ENCODE results near the gene FOSL1. TPM values are rescaled to one million over a fixed set of nuclear protein-coding genes. Genes with fewer than 3 reads are reported as not detected.
"Not testable (repeated sequence)": the region's sequence is repeated elsewhere in the genome, so short reads cannot be mapped to it uniquely, and the experiment has no call there.

The FOSL1 gene
- total RNA-seq, 2 donors from 2014 or later: 3.7 to 8.5 TPM

DNA sequence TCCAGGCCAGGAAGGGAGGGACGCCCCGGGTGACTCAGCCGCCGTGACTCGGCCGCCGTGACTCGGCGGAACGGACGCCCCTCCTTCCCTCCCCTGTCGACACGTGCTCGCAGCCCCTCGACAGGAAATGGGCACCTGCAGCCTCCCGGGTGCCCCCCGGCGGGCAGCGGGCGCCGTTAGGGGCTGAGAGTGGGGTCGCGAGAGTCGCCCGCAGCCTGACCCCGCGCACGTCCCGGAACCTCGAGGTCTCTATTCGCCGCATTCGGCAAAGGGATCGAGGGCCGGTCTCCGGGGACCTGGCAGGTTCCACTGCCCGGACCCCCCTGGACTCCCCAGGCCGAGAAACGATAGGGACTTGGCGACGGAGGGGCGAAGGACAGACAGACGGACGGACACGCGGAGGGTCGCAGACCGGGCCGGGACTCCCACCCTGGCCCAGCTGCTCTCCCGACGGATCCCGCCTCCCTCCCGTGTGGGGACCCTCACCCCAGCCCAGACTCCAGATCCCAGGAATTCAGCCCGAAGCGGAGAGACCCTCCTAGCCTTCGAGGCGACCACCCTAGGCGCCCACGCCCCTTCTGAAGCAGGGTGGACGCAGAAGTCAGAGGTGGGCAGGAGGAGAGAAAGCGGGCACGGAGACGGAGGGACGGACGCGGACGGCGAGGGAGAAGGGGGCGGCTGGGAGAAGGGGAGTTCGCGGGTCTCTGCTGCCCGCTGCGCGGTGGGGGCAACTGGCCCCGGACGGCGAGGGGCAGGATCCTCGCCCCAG is 648 bp downstream of the FOSL1 start:
- H3K27ac Mint-ChIP-seq: no peak overlapping the region
- no peaks in the 10 kb centered on the region for H3K9me3 ChIP-seq (ENCODE audit: control insufficient read depth, low read length, poor library complexity, severe bottlenecking)
- peaks cover 5% of the 10 kb centered on the region for H3K4me1 Mint-ChIP-seq
- ATAC-seq: no peak
- peaks cover 4% of the 10 kb centered on the region for H3K27me3 Mint-ChIP-seq
- H3K4me3 Mint-ChIP-seq: peak overlapping the region; percentile 81
- DNase-seq: peak in 2 of 3 donors; percentile 45 to 47
- H3K36me3 Mint-ChIP-seq (ENCODE audit: low read depth): no peaks in the 10 kb centered on the region

DNA sequence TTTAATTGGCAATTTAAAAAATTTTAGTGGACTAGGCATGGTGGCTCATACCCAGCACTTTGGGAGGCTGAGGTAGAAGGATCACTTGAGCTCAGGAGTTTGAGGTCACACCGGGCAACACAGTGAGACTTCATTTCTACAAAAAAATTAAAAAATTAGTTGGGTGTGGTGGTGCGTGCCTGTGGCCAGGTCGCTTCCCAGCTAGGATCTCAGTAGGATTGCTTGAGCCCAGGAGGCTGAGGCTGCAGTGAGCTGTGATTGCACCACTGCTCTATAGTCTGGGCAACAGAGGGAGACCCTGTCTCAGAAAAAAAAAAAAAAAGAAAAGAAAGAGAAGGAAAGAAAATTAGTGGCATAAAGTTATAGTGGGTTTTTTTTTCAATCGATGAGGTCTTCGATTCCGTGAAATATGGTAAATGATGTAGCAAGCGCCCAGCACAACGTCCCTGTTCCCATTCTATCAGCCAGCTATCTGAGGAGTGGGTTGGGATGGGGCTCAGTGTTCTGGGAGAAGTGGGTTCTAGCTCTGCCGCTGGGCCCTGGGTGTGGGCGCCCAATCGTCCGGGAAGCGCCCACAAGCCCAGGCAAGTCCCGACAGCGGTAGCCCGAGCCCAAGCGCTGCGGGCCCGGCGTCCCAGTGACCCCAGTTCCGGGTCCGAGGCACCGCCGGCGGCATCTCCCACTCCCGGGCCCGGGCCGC is 1.4 kb downstream of the FOSL1 start:
- H3K9me3 ChIP-seq (ENCODE audit: control insufficient read depth, low read length, poor library complexity, severe bottlenecking): no peaks in the 10 kb centered on the region
- Mint-ChIP-seq H3K4me1 (peaks cover 10% of the 10 kb centered on the region), H3K4me3 (peak overlapping the region; percentile 71), H3K27me3 (peaks cover 4% of the 10 kb centered on the region), H3K27ac (peak overlapping the region; percentile 45), H3K36me3 (ENCODE audit: low read depth) (no peaks in the 10 kb centered on the region)
- ATAC-seq (no peak), DNase-seq (no peak)

DNA sequence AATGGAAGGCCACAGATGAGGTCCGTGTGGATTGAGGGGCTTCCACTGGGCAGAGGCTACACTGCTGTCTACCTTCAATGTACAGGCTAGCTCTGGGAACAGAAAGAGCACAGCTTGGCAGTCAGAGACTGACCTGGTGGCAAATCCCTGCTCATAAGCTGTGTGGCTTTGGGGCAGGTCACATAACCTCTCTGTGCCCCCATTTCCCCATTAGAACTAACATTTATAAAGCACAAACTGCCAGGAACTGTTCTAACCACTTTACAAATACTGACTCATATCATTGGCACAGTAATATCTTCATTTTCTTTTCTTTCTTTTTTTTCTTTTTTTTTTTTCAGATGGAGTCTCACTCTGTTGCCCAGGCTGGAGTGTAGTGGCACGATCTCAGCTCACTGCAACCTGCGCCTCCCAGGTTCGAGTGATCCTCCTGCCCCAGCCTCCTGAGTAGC is 3.1 kb downstream of the FOSL1 start:
- no peaks in the 10 kb centered on the region for H3K27me3 Mint-ChIP-seq
- H3K4me3 Mint-ChIP-seq: peak overlapping the region; percentile 31
- no peaks in the 10 kb centered on the region for H3K36me3 Mint-ChIP-seq (ENCODE audit: low read depth)
- DNase-seq: no peak
- H3K4me1 Mint-ChIP-seq: peaks cover 19% of the 10 kb centered on the region
- no peak overlapping the region for H3K27ac Mint-ChIP-seq
- no peaks in the 10 kb centered on the region for H3K9me3 ChIP-seq (ENCODE audit: control insufficient read depth, low read length, poor library complexity, severe bottlenecking)
- ATAC-seq: no peak

DNA sequence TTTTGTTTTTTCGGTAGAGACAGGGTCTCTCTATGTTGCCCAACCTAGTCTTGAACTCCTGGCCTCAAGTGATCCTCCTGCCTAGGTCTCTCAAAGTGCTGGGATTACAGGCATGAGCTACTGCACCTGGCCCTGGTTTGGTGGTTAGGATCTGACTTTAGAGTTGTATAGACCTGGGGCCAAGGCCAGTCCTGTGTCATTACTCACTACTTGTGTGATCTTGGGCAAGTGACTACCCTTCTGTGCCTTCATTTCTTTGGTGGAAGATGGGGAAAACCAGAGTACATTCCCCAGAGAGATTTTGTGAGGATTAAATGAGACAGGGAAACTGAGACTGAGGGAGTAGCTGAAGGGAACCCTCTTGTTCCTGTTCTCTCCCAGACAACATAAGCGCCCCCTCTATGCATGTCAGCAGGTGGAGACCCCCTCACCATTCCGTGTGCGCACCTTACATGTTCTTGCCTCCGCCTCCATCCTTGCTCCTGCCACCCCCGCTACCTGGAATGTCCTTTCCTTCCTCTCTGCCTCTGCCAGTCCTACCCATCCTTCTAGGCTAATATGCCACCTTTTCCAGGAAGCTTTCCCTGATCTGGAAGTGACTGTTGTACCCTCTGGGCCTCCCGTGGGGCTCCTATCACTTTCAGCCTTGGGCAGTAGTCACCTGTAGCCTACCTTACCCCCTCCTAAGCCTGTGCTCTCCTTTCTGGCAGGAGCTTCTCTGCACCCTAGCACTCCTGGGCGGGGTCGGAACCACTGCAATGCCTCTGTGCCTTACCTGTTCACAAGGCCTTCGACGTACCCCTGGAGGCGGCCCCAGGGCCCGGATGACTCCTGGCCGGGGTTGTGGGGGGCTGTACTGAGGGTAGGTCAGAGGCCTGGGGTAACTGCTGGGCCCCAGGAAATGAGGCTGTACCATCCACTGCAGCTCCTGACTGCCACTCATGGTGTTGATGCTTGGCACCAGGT is 3.9 kb downstream of the FOSL1 start:
- Mint-ChIP-seq H3K4me3 (peak overlapping the region; percentile 31), H3K36me3 (ENCODE audit: low read depth) (no peaks in the 10 kb centered on the region), H3K27me3 (no peaks in the 10 kb centered on the region), H3K4me1 (peaks cover 19% of the 10 kb centered on the region), H3K27ac (peak overlapping the region; percentile 84)
- no peak for ATAC-seq
- H3K9me3 ChIP-seq (ENCODE audit: control insufficient read depth, low read length, poor library complexity, severe bottlenecking): no peaks in the 10 kb centered on the region
- DNase-seq: no peak

DNA sequence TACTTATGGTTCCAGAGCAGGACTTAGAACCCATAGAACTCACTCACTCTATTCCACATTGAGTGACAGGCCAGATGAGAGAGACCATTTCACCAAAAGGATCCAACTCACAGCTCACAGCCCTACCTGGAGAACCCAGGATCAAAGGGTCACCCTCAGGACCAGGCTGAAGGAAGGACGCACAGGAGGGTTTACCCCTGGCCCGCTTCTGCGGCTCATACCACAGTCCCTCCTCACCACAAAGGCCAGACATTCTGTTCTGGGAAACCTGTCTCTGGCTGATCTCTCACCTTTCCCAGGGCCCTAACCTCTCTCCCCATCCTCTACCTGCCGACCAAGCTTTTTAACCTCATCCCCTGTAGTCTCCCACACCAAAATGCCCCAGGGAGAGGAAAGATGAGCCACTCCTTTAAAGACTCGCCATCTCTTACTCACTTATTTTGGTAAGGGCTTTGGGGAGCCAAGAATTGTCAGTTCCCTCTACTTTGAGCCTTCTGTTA is 4.7 kb downstream of the FOSL1 start:
- H3K4me1 Mint-ChIP-seq: peaks cover 19% of the 10 kb centered on the region
- H3K36me3 Mint-ChIP-seq (ENCODE audit: low read depth): no peaks in the 10 kb centered on the region
- H3K4me3 Mint-ChIP-seq: peak overlapping the region; percentile 3
- DNase-seq (no peak), ATAC-seq (no peak)
- H3K27ac Mint-ChIP-seq: peak overlapping the region; percentile 84
- no peaks in the 10 kb centered on the region for H3K9me3 ChIP-seq (ENCODE audit: control insufficient read depth, low read length, poor library complexity, severe bottlenecking)
- no peaks in the 10 kb centered on the region for H3K27me3 Mint-ChIP-seq

DNA sequence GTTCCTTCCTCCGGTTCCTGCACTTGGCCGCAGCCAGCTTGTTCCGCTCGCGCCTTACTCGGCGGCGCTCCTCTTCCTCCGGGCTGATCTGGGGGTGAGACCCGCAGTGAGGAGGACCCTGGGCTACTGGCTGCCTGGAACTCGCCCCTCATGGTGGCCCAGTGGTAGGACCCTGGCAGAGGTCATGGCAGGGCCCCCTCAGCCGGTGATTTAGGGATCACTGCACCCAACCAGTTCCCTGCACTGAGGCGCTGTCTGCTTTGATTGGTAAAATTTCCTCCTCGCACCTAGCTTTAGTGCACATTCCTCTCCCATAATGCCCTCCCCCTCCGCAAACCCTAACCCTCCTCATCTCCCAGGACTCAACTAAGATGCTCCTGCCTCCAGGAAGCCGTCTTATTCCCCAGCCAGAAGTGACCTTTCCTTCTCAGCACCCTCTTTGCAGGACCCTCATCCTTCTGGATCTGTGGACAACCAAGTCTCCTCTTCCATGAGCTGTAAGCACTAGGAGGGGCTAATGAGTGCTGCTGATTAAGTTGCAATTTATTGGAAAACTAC is 6.1 kb downstream of the FOSL1 start:
- no peaks in the 10 kb centered on the region for H3K27me3 Mint-ChIP-seq
- DNase-seq (no peak), ATAC-seq (no peak)
- H3K27ac Mint-ChIP-seq: peak overlapping the region; percentile 93
- H3K4me3 Mint-ChIP-seq: peak overlapping the region; percentile 95
- peaks cover 31% of the 10 kb centered on the region for H3K4me1 Mint-ChIP-seq
- H3K9me3 ChIP-seq (ENCODE audit: control insufficient read depth, low read length, poor library complexity, severe bottlenecking): no peaks in the 10 kb centered on the region
- H3K36me3 Mint-ChIP-seq (ENCODE audit: low read depth): no peaks in the 10 kb centered on the region

DNA sequence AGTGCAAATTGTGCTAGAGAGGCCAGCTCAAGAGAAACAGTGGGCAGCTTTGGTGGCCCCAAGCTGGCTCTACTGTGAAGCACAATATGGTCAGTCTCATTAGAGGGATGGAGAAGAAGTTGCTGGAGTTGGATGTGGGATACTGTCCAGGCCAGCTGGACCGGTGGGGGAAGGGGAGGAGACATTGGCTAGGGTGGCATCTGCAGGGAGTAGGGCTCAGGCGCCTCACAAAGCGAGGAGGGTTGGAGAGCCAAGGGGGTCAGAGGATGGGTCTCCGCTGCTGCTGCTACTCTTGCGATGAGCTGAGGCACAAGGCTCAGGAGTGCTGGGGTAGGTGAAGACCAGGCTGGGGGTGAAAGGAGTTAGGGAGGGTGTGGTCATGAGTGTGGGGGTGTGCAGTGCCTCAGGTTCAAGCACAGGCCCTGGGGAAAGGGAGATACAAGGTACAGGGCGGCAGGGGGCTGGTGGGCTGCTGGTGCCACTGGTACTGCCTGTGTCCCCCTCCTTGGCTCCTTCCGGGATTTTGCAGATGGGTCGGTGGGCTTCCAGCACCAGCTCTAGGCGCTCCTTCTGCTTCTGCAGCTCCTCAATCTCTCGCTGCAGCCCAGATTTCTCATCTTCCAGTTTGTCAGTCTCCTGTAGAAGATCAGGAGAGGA is 7.4 kb downstream of the FOSL1 start:
- Mint-ChIP-seq H3K36me3 (ENCODE audit: low read depth) (no peaks in the 10 kb centered on the region), H3K4me3 (peak overlapping the region; percentile 95), H3K4me1 (peaks cover 40% of the 10 kb centered on the region), H3K27me3 (no peaks in the 10 kb centered on the region), H3K27ac (peak overlapping the region; percentile 98)
- H3K9me3 ChIP-seq (ENCODE audit: control insufficient read depth, low read length, poor library complexity, severe bottlenecking): no peaks in the 10 kb centered on the region
- ATAC-seq (no peak), DNase-seq (no peak)

DNA sequence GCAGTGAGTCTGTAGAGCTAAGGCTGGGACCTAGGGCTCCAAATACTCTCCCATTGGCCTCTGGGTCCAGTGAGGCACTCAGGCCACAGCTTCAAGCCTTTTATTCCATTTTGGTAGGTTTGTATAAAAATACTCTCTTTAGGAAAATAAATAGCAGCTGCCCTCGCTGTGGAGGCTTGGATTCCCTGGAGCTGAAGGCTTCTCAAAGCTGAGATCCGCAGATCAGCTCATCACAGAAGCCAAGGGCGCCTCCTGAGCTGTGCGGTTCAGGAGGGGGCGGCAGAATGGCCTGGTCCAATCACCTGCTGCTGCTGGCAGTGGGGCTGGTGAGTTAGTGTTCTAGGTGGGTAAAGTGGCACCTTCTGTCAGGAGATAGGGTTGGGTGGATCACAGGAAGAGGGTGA is 8.0 kb downstream of the FOSL1 start:
- not testable (repeated sequence) for H3K36me3 Mint-ChIP-seq (ENCODE audit: low read depth); ATAC-seq; H3K27me3 Mint-ChIP-seq; H3K9me3 ChIP-seq (ENCODE audit: control insufficient read depth, low read length, poor library complexity, severe bottlenecking); DNase-seq
- peak overlapping the region; percentile 98 for H3K27ac Mint-ChIP-seq
- H3K4me3 Mint-ChIP-seq: peak overlapping the region; percentile 95
- H3K4me1 Mint-ChIP-seq: peaks cover 45% of the 10 kb centered on the region

DNA sequence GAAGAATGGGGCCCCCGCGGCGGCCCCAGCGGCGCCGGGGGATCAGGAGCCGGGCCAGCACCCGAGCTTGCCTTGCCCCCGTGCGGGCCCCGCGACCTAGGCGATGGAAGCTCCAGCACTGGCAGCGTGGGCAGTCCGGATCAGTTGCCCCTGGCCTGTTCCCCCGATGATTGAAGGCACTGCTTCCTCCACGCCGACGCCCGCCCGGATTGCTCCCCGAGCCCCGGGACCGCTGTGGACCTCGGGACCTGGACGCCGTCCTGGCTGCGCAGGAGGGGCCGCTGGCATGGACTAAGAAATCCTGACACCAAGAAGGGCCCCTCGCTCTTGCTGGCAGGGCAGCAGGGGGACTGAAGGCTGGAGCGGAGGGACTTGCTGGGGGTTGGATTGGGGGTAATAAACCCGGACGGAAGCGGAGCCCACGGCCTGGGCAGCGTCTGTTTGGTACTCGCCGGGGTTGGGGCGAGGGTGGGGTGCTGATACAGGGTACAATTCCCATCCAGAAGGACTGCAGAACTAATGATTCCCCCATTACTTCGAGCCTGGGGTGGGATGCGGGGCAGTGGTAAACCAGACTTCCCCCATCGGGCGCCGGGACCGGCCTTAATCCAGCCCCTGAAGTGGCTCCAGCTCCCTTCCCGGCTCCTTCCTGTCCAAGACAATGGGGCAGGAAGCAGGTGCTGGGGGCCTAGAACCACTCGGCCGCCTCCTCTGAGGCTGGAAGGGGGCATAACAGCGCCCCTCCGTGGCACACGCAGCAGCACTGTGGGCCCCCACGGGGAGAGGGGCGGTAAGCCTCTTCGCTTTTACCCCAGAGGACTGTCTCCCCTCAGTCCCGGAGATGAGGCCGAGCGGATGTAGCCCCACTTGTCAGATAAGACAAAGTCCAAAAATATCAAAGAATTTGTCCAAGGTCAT is 8.7 kb downstream of the FOSL1 start:
- H3K27ac Mint-ChIP-seq: peak overlapping the region; percentile 98
- H3K9me3 ChIP-seq (ENCODE audit: control insufficient read depth, low read length, poor library complexity, severe bottlenecking): no peaks in the 10 kb centered on the region
- ATAC-seq (no peak), DNase-seq (no peak)
- peaks cover 51% of the 10 kb centered on the region for H3K4me1 Mint-ChIP-seq
- peak overlapping the region; percentile 95 for H3K4me3 Mint-ChIP-seq
- no peaks in the 10 kb centered on the region for H3K36me3 Mint-ChIP-seq (ENCODE audit: low read depth)
- H3K27me3 Mint-ChIP-seq: no peaks in the 10 kb centered on the region

DNA sequence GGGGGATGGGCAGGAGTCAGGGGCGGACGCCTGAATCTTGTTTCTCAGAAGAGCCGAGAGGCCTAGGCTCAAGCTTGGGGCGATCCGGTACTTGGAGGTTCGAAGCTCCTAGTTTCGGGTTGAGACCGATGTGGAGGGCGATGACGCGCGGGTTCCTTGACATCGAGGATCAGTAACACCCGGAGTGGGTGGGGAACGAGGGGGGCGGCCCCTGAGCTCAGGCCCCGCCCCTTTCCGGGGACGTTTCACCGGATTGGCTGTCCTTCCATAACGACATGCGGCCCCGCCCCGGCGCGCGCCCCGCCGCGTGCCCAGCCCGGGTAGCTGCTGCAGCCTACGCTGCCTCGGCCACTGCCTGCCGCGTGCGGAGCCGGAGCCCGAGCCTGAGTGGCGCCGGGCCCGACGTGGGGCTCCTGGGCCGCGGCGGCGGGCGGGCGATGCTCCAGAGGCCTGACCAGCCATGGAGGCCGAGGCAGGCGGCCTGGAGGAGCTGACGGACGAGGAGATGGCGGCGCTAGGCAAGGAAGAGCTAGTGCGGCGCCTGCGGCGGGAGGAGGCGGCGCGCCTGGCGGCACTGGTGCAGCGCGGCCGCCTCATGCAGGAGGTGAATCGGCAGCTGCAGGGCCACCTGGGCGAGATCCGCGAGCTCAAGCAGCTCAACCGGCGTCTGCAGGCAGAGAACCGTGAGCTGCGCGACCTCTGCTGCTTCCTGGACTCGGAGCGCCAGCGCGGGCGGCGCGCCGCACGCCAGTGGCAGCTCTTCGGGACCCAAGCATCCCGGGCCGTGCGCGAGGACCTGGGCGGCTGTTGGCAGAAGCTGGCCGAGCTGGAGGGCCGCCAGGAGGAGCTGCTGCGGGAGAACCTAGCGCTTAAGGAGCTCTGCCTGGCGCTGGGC is 9.6 kb downstream of the FOSL1 start, which contains the start of gene CCDC85B:
Gene CCDC85B, plus strand, starts transcription at position 350 of the 895 bp plus-strand sequence. Its CDS starts 111 bp downstream, at position 461.
- no peaks in the 10 kb centered on the region for H3K9me3 ChIP-seq (ENCODE audit: control insufficient read depth, low read length, poor library complexity, severe bottlenecking)
- peaks cover 52% of the 10 kb centered on the region for H3K4me1 Mint-ChIP-seq
- peak within 1 kb of the TSS; percentile 95 for H3K4me3 Mint-ChIP-seq
- DNase-seq: peak; percentile 96 to 98 (median 97)
- ATAC-seq: peak; percentile 77
- H3K36me3 Mint-ChIP-seq (ENCODE audit: low read depth): no peaks in the 10 kb centered on the region
- no peaks in the 10 kb centered on the region for H3K27me3 Mint-ChIP-seq
- H3K27ac Mint-ChIP-seq: peak within 1 kb of the TSS; percentile 98
